IMR-90 (cell line): ENCODE measurements around the gene OR52W1. TPM values are rescaled to one million over a fixed set of nuclear protein-coding genes. Genes with fewer than 3 reads are reported as not detected.

Experiments
- ATAC-seq: fragments of 200-7000 bp; cut with Tn5 transposase; 2 replicates; pipeline ENCODE4 v1.9.1; 2020; ENCODE audit warnings: low read depth, mild to moderate bottlenecking, moderate library complexity
- BruUV-seq: library from RNA; stranded (reverse); fragments of 400-500 nt; replicated peaks from 2 replicates; lab custom pipeline; 2021; lab: Mats Ljungman, UMichigan
- CTCF ChIA-PET: fragments of 300-600 bp; formaldehyde crosslinking; extraction: SDS; loops from one replicate; lab custom pipeline; 2021; ENCODE audit warnings: antibody characterized with exemption; lab: Yijun Ruan, JAX
- POLR2A ChIA-PET: fragments of 300-600 bp; sonication (Branson Sonifier 250); formaldehyde crosslinking; loops from one replicate; lab custom pipeline; 2022; ENCODE audit warnings: antibody characterized with exemption; ENCODE audit not compliant: unreplicated experiment; lab: Charles Lee
- DNase-seq: peaks from one replicate; pipeline ENCODE4 v3.0.0; 2013
- H2AFZ ChIP-seq: replicated peaks from 2 replicates; pipeline ENCODE3; 2013; ENCODE audit warnings: low read length, mild to moderate bottlenecking; ENCODE audit not compliant: poor library complexity
- H2AK5ac ChIP-seq: 2 replicates; pipeline ENCODE4 v1.6.1; 2013; ENCODE audit warnings: low read depth, low read length, inconsistent platforms
- H2AK9ac ChIP-seq: replicated peaks from 2 replicates; pipeline ENCODE3; 2013; ENCODE audit warnings: mild to moderate bottlenecking, low read depth, low read length, moderate library complexity; ENCODE audit not compliant: poor library complexity
- H2BK120ac ChIP-seq: 2 replicates; pipeline ENCODE4 v1.6.1; 2013; ENCODE audit warnings: low read depth, low read length, inconsistent platforms
- H2BK15ac ChIP-seq: 3 replicates; pipeline ENCODE4 v1.6.1; 2013; ENCODE audit warnings: low read depth, low read length, inconsistent platforms
- H2BK20ac ChIP-seq: 2 replicates; pipeline ENCODE4 v1.6.1; 2013; ENCODE audit warnings: low read depth, mild to moderate bottlenecking, inconsistent platforms, low read length, moderate library complexity
- H2BK5ac ChIP-seq: 2 replicates; pipeline ENCODE4 v1.6.1; 2013; ENCODE audit warnings: mild to moderate bottlenecking, low read depth, low read length, inconsistent platforms; ENCODE audit not compliant: poor library complexity, severe bottlenecking
- H3K14ac ChIP-seq: replicated peaks from 2 replicates; pipeline ENCODE4 v1.6.1; 2013; ENCODE audit warnings: low read depth, low read length, inconsistent platforms
- H3K18ac ChIP-seq: 2 replicates; pipeline ENCODE4 v1.6.1; 2013; ENCODE audit warnings: low read depth, low read length, control low read depth
- H3K23ac ChIP-seq: 2 replicates; pipeline ENCODE4 v1.6.1; 2013; ENCODE audit warnings: low read depth, low read length, inconsistent platforms
- H3K27ac ChIP-seq: 2 replicates; pipeline ENCODE4 v1.5.1; 2013; ENCODE audit warnings: mild to moderate bottlenecking, control low read depth, low read length; ENCODE audit not compliant: insufficient read depth
- H3K27me3 ChIP-seq: 2 replicates; pipeline ENCODE4 v1.6.1; 2013; ENCODE audit warnings: low read length; ENCODE audit not compliant: control insufficient read depth, insufficient read depth
- H3K36me3 ChIP-seq: 2 replicates; pipeline ENCODE4 v1.6.1; 2013; ENCODE audit warnings: low read length, mixed read lengths; ENCODE audit not compliant: control insufficient read depth, insufficient read depth
- H3K4ac ChIP-seq: 2 replicates; pipeline ENCODE4 v1.6.1; 2013; ENCODE audit warnings: low read depth, low read length, inconsistent platforms
- H3K4me1 ChIP-seq: 2 replicates; pipeline ENCODE4 v1.6.1; 2013; ENCODE audit warnings: low read length, mixed read lengths; ENCODE audit not compliant: control insufficient read depth, insufficient read depth
- H3K4me2 ChIP-seq: 2 replicates; pipeline ENCODE4 v1.6.1; 2013; ENCODE audit warnings: low read depth, mild to moderate bottlenecking, control low read depth, low read length, moderate library complexity
- H3K4me3 ChIP-seq: 2 replicates; pipeline ENCODE4 v1.5.1; 2013; ENCODE audit warnings: low read depth, mild to moderate bottlenecking, control low read depth, low read length, moderate library complexity; ENCODE audit not compliant: insufficient read depth
- H3K56ac ChIP-seq: 2 replicates; pipeline ENCODE4 v1.6.1; 2013; ENCODE audit warnings: low read length, inconsistent platforms; ENCODE audit not compliant: insufficient read depth; ENCODE audit errors: extremely low read depth
- H3K79me1 ChIP-seq, 2 experiments: 2 replicates each; pipeline ENCODE4 v1.6.1; 2013; ENCODE audit warnings: low read length in 2 of 2, inconsistent platforms in 1 of 2, low read depth in 1 of 2
- H3K9ac ChIP-seq: 2 replicates; pipeline ENCODE4 v1.6.1; 2013; ENCODE audit warnings: low read depth, low read length, control low read depth
- H3K9me1 ChIP-seq: 2 replicates; pipeline ENCODE4 v1.6.1; 2013; ENCODE audit warnings: low read length, inconsistent platforms; ENCODE audit not compliant: insufficient read depth
- H3K9me3 ChIP-seq: 2 replicates; pipeline ENCODE4 v1.6.1; 2013; ENCODE audit warnings: low read length; ENCODE audit not compliant: control insufficient read depth, insufficient read depth
- H4K20me1 ChIP-seq: 2 replicates; pipeline ENCODE4 v1.6.1; 2013; ENCODE audit warnings: low read length, inconsistent platforms; ENCODE audit not compliant: insufficient read depth
- H4K5ac ChIP-seq: 2 replicates; pipeline ENCODE4 v1.6.1; 2013; ENCODE audit warnings: mild to moderate bottlenecking, low read depth, low read length, control low read depth
- H4K8ac ChIP-seq, 2 experiments: 2 replicates each; pipeline ENCODE4 v1.6.1; 2013; ENCODE audit warnings: low read depth in 2 of 2, low read length in 2 of 2, control low read depth in 1 of 2, inconsistent platforms in 1 of 2
- H4K91ac ChIP-seq: 2 replicates; pipeline ENCODE4 v1.6.1; 2013; ENCODE audit warnings: low read depth, low read length, inconsistent platforms; ENCODE audit not compliant: insufficient read depth
- FOS ChIP-seq: fragments of 150-350 bp; IDR thresholded peaks from 2 replicates; pipeline ENCODE4 v1.6.1; 2016; ENCODE audit warnings: low read depth, low read length
- MAFK ChIP-seq: IDR thresholded peaks from 2 replicates; pipeline ENCODE4 v1.6.1; 2012; ENCODE audit warnings: low read depth, low read length, improper control_type of control experiment
- MAZ ChIP-seq: IDR thresholded peaks from 2 replicates; pipeline ENCODE4 v1.6.1; 2012; ENCODE audit warnings: low read depth, mild to moderate bottlenecking, low read length, improper control_type of control experiment, moderate library complexity, borderline replicate concordance
- NFE2L2 ChIP-seq: fragments of 150-350 bp; IDR thresholded peaks from 2 replicates; pipeline ENCODE4 v1.6.1; 2016; ENCODE audit warnings: low read depth, mild to moderate bottlenecking, low read length
- RCOR1 ChIP-seq: IDR thresholded peaks from 2 replicates; pipeline ENCODE4 v1.6.1; 2012; ENCODE audit warnings: mild to moderate bottlenecking, low read length, improper control_type of control experiment; ENCODE audit not compliant: insufficient replicate concordance
- RFX5 ChIP-seq: IDR thresholded peaks from 2 replicates; pipeline ENCODE4 v1.8.0; 2012; ENCODE audit warnings: low read depth, mild to moderate bottlenecking, low read length, moderate library complexity
- USF2 ChIP-seq: fragments of 150-350 bp; IDR thresholded peaks from 2 replicates; pipeline ENCODE4 v1.6.1; 2017; ENCODE audit warnings: mild to moderate bottlenecking, antibody characterized with exemption, low read length, low read depth
- WGBS, 2 experiments: methylation state at CpG; one replicate each; pipeline versions ENCODE4 v1.1.5 to v1.1.7; 2013; ENCODE audit warnings: missing lambda C conversion rate in 2 of 2; ENCODE audit not compliant: insufficient read length in 1 of 2; ENCODE audit errors: extremely low coverage in 2 of 2; 5-methylcytosine and 5-hydroxymethylcytosine counted together
- dilution Hi-C: fragments of 300-500 bp; cut with HindIII; formaldehyde crosslinking; loops from one replicate; pipeline ENCODE4 v1.14.3; 2018; ENCODE audit warnings: low sequenced_read_pairs; ENCODE audit not compliant: unreplicated experiment
- in situ Hi-C: fragments of 300-500 bp; cut with MboI; formaldehyde crosslinking; loops from 3 replicates; pipeline ENCODE4 v1.14.3; 2019; ENCODE audit warnings: low sequenced_read_pairs, inconsistent platforms, mixed read lengths
- intact Hi-C: fragments of 100-400 bp; cut with micrococcal nuclease; formaldehyde crosslinking; loops from 2 replicates; pipeline ENCODE4 v1.10.0; 2022
- polyA plus RNA-seq, 3 experiments: library from polyadenylated mRNA; depleted of rRNA; stranded (reverse); fragments of >200 nt; gene quantifications; 2 replicates each; pipeline ENCODE4 v1.2.3, GENCODE V29; 2012; ENCODE audit warnings: low replicate concordance in 1 of 3
- total RNA-seq: library from RNA; depleted of rRNA; stranded (reverse); fragments of >200 nt; gene quantifications from 2 replicates; pipeline ENCODE4 v1.2.3, GENCODE V29; 2012

Gene OR52W1
- total and polyA plus RNA-seq, 2 of the 4 experiments (the other 2 are of a cell fraction) = not detected

- no peak for TF ChIP-seq RCOR1
- no peak for TF ChIP-seq NFE2L2
Measured at GRCh38 chr11:6237266-6237665, 38.2 kb downstream of the OR52W1 start (continued).

GRCh38 chr11:6237761-6238302 is 38.8 kb downstream of the OR52W1 start:
- no peak overlapping the region for H2AK9ac ChIP-seq
- H3K9ac ChIP-seq = no peak overlapping the region
- CTCF ChIA-PET = interaction anchor here (0.6 to 1.9 kb wide), 3 partner anchors 13 to 125 kb away, joined by 3 to 4 read pairs (median 3); no protein-coding TSS in a partner anchor
- H3K36me3 ChIP-seq = no peaks in the 10 kb centered on the region
- H2AFZ ChIP-seq = no peak overlapping the region
- WGBS, 2 experiments = 78% methylated on average over 3 of the region's 5 CpGs; no CpG with 5 or more reads in 1 of the 2 experiments
- H2AK5ac ChIP-seq = no peak overlapping the region
- no peaks in the 10 kb centered on the region for H4K20me1 ChIP-seq
- peaks cover 19% of the 10 kb centered on the region for H3K27me3 ChIP-seq
- H2BK15ac ChIP-seq = no peak overlapping the region
- dilution Hi-C loops (no loop called here), in situ Hi-C loops (no loop called here), intact Hi-C loops (no loop called here)
- no peak overlapping the region for H3K4me2 ChIP-seq
- H3K23ac ChIP-seq = no peak overlapping the region
- H3K9me1 ChIP-seq = 0 out of 2 replicates have a peak, but pooled peaks cover 6% of the 10 kb centered on the region
- H3K18ac ChIP-seq = no peak overlapping the region
- no peak overlapping the region for H2BK120ac ChIP-seq
- DNase-seq (no peak), ATAC-seq (no peak)
- H3K9me3 ChIP-seq = no peaks in the 10 kb centered on the region
- H2BK20ac ChIP-seq = no peak overlapping the region
- no peak overlapping the region for H4K91ac ChIP-seq
- no peak overlapping the region for H3K27ac ChIP-seq
- no TSS peak for BruUV-seq
- no peak overlapping the region for H4K5ac ChIP-seq
- H3K4me3 ChIP-seq = no peak overlapping the region
- POLR2A ChIA-PET = no interaction called here
- H3K79me1 ChIP-seq = peaks cover 14 to 17% of the 10 kb centered on the region in 2 experiments
- no peak overlapping the region for H2BK5ac ChIP-seq
- H3K14ac ChIP-seq = no peak overlapping the region
- H3K4ac ChIP-seq = no peak overlapping the region
- H3K4me1 ChIP-seq = no peaks in the 10 kb centered on the region
- no peak for TF ChIP-seq RFX5
- TF ChIP-seq USF2 = no peak
- no peak for TF ChIP-seq FOS
- no peak for TF ChIP-seq MAZ
- no peak for TF ChIP-seq MAFK
- no peak overlapping the region for H4K8ac ChIP-seq
- no peak overlapping the region for H3K56ac ChIP-seq
